Measurements from ENCODE around the gene KNDC1.

DNA sequence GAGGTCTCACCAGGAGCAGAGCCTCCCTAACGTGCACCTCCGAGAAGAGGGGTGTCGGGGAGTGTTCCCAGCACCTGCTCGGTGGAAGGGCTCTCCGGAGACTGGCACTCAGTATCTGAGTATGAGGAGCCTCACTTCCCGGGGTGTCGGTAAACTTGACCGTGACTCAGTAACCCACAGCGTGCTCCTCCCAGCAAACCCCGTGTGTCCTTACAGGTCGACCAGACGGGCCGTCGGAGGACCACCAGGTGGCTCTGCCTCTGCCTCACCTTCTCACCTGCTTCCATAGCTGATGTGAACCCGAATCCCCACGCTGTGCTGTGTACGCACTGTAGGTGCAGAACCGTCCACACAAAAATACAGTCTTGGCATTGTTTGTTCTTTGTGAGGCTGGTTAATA lies 29.0 kb upstream of the KNDC1 start:
- TF ChIP-seq GATA2 (IDR thresholded peaks at IDR 0.05; ENCODE audit: low read depth, low read length) (no peak), GATA3 (IDR thresholded peaks at IDR 0.05; ENCODE audit: low read depth, low read length) (no peak)

All from SH-SY5Y (cell line).